ENCODE results near the gene LPIN1. TPM values are rescaled to one million over a fixed set of nuclear protein-coding genes. Genes with fewer than 3 reads are reported as not detected.

LPIN1 gene
- total RNA-seq, 1 experiment from 2014 or later, result 38.5 TPM

DNA sequence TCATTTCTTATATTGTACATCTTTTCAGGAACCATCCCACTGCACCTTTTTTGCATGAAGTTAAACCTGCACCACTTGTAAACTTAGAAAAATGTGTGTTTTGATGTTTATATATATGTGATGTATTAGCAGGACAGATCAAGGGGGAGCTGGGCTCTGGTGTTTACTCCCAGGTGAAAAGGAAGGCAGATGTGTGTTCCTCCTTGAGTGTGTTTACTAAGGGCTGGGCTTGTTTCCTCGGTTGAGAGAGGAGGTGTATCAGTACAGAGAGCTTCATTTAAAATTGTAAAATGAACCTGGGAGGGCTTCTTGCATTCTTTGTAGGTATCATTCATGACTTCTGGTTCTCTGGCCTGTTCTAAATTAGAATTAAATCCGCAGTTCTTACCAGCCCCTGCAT is 14.8 kb downstream of the LPIN1 start:
- ChIA-PET CTCF (no interaction called here), POLR2A (ENCODE audit: low non-redundant PET) (no interaction called here)

DNA sequence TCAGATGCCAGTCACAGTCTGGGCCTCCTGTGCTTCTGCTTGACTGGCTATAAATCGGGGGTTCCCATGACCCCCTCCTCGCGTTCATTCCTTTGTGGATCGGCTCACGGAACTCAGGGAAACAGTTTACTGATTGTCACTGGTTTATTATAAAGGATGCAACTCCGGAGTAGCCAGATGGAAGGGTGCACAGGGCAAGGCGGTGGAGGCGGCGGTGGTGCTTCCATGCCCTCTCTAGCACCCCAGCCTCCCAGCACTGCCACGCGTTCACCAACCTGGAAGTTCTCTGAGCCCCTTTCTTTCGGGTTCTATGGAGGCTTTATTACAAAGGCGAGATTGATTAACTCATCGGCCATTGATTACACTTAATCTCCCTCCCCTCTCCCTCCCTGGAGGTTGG is 15.6 kb downstream of the LPIN1 start:
- Histone ChIP-seq H3K9me3 (ENCODE audit: low read depth, low read length, poor library complexity, severe bottlenecking) (no peaks in the 10 kb centered on the region), H3K27ac (ENCODE audit: low read depth, low read length, poor library complexity, severe bottlenecking) (no peak overlapping the region), H3K27me3 (replicated peaks; ENCODE audit: insufficient read depth, low read depth, low read length, poor library complexity) (no peaks in the 10 kb centered on the region), H3K36me3 (ENCODE audit: insufficient read depth, low read length, poor library complexity, severe bottlenecking) (peaks cover 17% of the 10 kb centered on the region), H3K4me1 (ENCODE audit: insufficient read depth, low read length, poor library complexity, severe bottlenecking) (peaks cover 2% of the 10 kb centered on the region), H3K4me3 (ENCODE audit: low read depth, low read length, poor library complexity, severe bottlenecking) (no peak overlapping the region)
- ChIA-PET CTCF (no interaction called here), POLR2A (ENCODE audit: low non-redundant PET) (no interaction called here)
- DNase-seq (ENCODE audit: low spot score), result no peak
- TF ChIP-seq EZH2 (IDR thresholded peaks at IDR 0.05; ENCODE audit: borderline replicate concordance, low read depth, low read length, poor library complexity, severe bottlenecking), result no peak
- intact Hi-C loops (cut with micrococcal nuclease; ENCODE audit: unreplicated experiment), result no loop called here
- no TSS peak for BruUV-seq (replicated peaks)

More for the DNA sequence above, 14.8 kb downstream of the LPIN1 start:
- no peaks in the 10 kb centered on the region for H3K9me3 ChIP-seq (ENCODE audit: low read depth, low read length, poor library complexity, severe bottlenecking)
- intact Hi-C loops (cut with micrococcal nuclease; ENCODE audit: unreplicated experiment), result no loop called here
- no peaks in the 10 kb centered on the region for H3K27me3 ChIP-seq (replicated peaks; ENCODE audit: insufficient read depth, low read depth, low read length, poor library complexity)
- no peak for DNase-seq (ENCODE audit: low spot score)
- no TSS peak for BruUV-seq (replicated peaks)
- H3K4me1 ChIP-seq (ENCODE audit: insufficient read depth, low read length, poor library complexity, severe bottlenecking), result peaks cover 7% of the 10 kb centered on the region
- no peak for TF ChIP-seq EZH2 (IDR thresholded peaks at IDR 0.05; ENCODE audit: borderline replicate concordance, low read depth, low read length, poor library complexity, severe bottlenecking)
- TF ChIP-seq, protein P1, sequence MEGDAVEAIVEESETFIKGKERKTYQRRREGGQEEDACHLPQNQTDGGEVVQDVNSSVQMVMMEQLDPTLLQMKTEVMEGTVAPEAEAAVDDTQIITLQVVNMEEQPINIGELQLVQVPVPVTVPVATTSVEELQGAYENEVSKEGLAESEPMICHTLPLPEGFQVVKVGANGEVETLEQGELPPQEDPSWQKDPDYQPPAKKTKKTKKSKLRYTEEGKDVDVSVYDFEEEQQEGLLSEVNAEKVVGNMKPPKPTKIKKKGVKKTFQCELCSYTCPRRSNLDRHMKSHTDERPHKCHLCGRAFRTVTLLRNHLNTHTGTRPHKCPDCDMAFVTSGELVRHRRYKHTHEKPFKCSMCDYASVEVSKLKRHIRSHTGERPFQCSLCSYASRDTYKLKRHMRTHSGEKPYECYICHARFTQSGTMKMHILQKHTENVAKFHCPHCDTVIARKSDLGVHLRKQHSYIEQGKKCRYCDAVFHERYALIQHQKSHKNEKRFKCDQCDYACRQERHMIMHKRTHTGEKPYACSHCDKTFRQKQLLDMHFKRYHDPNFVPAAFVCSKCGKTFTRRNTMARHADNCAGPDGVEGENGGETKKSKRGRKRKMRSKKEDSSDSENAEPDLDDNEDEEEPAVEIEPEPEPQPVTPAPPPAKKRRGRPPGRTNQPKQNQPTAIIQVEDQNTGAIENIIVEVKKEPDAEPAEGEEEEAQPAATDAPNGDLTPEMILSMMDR (conservative IDR thresholded peaks at IDR 0.05; ENCODE audit: low read depth, low read length), result no peak
- peaks cover 9% of the 10 kb centered on the region for H3K36me3 ChIP-seq (ENCODE audit: insufficient read depth, low read length, poor library complexity, severe bottlenecking)
- H3K27ac ChIP-seq (ENCODE audit: low read depth, low read length, poor library complexity, severe bottlenecking), result no peak overlapping the region
- no peak overlapping the region for H3K4me3 ChIP-seq (ENCODE audit: low read depth, low read length, poor library complexity, severe bottlenecking)

DNA sequence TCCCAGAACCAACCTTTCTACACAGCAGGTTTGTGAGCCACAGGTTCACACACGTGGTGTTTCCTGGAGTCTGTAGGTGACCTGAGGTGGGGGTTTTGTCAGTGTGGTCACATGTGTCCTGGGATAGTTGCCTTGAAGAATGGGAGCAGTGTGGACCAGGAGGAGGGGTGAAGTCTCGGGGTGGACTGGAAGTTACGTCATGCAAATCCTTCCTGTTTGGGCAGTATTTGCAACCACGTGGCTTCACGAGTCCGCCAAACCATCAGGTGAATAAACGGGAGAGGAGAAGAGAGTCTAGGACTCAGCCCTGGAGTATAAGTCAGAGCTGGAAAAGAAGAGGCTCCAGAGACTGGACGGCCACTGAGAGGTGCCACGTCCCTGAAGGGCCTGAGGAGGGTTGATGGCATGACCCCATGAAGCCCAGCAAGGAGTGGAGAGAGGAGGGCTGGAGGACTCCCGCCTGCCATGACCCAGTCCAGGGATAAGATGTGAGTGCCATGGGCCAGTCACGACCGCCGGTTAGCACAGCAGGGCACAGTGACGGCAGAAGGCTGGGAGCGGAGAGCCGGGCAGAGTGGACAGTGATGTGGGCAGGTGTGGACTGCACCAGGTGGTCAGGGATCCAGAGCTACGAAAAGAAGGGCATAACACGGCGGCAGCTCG is 16.5 kb downstream of the LPIN1 start:
- no peak for DNase-seq (ENCODE audit: low spot score)
- Histone ChIP-seq H3K4me1 (ENCODE audit: insufficient read depth, low read length, poor library complexity, severe bottlenecking) (no peaks in the 10 kb centered on the region), H3K36me3 (ENCODE audit: insufficient read depth, low read length, poor library complexity, severe bottlenecking) (peaks cover 24% of the 10 kb centered on the region), H3K4me3 (ENCODE audit: low read depth, low read length, poor library complexity, severe bottlenecking) (no peak overlapping the region), H3K27ac (ENCODE audit: low read depth, low read length, poor library complexity, severe bottlenecking) (no peak overlapping the region), H3K27me3 (replicated peaks; ENCODE audit: insufficient read depth, low read depth, low read length, poor library complexity) (no peaks in the 10 kb centered on the region), H3K9me3 (ENCODE audit: low read depth, low read length, poor library complexity, severe bottlenecking) (no peaks in the 10 kb centered on the region)
- ChIA-PET POLR2A (ENCODE audit: low non-redundant PET) (no interaction called here), CTCF (no interaction called here)
- BruUV-seq (replicated peaks), result no TSS peak
- intact Hi-C loops (cut with micrococcal nuclease; ENCODE audit: unreplicated experiment), result no loop called here
- no peak for TF ChIP-seq EZH2 (IDR thresholded peaks at IDR 0.05; ENCODE audit: borderline replicate concordance, low read depth, low read length, poor library complexity, severe bottlenecking)
- TF ChIP-seq, protein P1 (conservative IDR thresholded peaks at IDR 0.05; ENCODE audit: low read depth, low read length), result no peak

DNA sequence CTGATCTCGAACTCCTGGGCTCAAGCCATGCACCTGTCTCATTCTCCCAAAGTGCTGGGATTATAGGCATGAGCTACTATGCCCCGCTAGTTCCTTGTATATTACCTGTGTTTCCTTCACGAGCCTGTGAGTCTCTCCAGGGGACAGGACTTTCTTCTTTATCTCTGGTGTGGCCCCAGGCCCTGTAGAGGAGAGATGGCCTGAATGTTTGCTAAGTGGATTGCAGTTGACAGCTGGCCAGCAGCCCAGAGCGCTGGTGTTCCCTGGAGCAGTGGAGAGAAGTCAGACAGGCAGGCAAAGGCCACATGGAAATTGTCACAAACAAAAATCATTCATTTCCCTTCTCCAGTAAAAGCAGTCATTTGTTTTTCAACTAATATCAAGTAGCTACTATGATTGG is 17.9 kb downstream of the LPIN1 start:
- no peak overlapping the region for H3K27ac ChIP-seq (ENCODE audit: low read depth, low read length, poor library complexity, severe bottlenecking)
- no peak overlapping the region for H3K4me3 ChIP-seq (ENCODE audit: low read depth, low read length, poor library complexity, severe bottlenecking)
- H3K9me3 ChIP-seq (ENCODE audit: low read depth, low read length, poor library complexity, severe bottlenecking), result no peaks in the 10 kb centered on the region
- TF ChIP-seq, protein P1 (conservative IDR thresholded peaks at IDR 0.05; ENCODE audit: low read depth, low read length), result no peak
- no peak for TF ChIP-seq EZH2 (IDR thresholded peaks at IDR 0.05; ENCODE audit: borderline replicate concordance, low read depth, low read length, poor library complexity, severe bottlenecking)
- ChIA-PET POLR2A (ENCODE audit: low non-redundant PET) (no interaction called here), CTCF (no interaction called here)
- BruUV-seq (replicated peaks), result no TSS peak
- peaks cover 30% of the 10 kb centered on the region for H3K36me3 ChIP-seq (ENCODE audit: insufficient read depth, low read length, poor library complexity, severe bottlenecking)
- H3K4me1 ChIP-seq (ENCODE audit: insufficient read depth, low read length, poor library complexity, severe bottlenecking), result no peaks in the 10 kb centered on the region
- no peak for DNase-seq (ENCODE audit: low spot score)
- intact Hi-C loops (cut with micrococcal nuclease; ENCODE audit: unreplicated experiment), result no loop called here
- no peaks in the 10 kb centered on the region for H3K27me3 ChIP-seq (replicated peaks; ENCODE audit: insufficient read depth, low read depth, low read length, poor library complexity)
